ENCODE data around the gene PLOD1.

Gene PLOD1

GRCh38 chr1:11951901-11952300, 17.4 kb downstream of the PLOD1 start:
- no peak overlapping the region for H3K4me3 ChIP-seq (ENCODE audit: low read length)
- no peak for DNase-seq (ENCODE audit: low read depth)
- no peak for TF ChIP-seq CTCF (IDR thresholded peaks at IDR 0.05; ENCODE audit: insufficient read depth, low read depth, low read length, missing control alignments)

DNA sequence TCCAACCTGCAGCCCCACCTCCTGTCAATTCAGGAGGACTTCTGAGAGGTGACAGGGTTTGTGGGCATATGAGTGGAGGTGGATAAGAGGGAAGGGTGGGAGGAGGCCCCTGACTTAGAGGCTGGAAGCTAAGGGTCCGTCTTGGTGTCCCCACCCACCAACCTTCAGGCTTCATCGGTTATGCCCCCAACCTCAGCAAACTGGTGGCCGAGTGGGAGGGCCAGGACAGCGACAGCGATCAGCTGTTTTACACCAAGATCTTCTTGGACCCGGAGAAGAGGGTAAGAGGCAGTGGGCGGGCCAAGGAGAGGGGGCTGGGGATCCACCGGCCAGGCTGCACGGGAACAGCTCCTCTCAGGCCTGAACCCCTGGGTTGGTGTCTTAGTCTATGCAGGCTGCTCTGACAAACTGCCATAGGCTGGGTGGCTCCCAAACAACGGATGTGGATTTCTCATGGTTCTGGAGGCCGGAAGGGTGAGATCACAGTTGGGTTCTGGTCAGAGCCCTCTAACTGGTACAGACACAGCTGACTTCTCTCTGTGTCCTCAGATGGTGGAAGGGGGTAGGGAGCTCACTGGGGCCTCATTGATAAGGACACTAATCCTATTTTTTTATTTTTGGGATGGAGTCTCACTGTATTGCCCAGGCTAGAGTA, 18.1 kb downstream of the PLOD1 start:
- DNase-seq (ENCODE audit: low read depth): no peak
- no peak for TF ChIP-seq CTCF (IDR thresholded peaks at IDR 0.05; ENCODE audit: insufficient read depth, low read depth, low read length, missing control alignments)
- H3K4me3 ChIP-seq (ENCODE audit: low read length): no peak overlapping the region

- no peak for TF ChIP-seq CTCF (IDR thresholded peaks at IDR 0.05; ENCODE audit: insufficient read depth, low read depth, low read length, missing control alignments)
- no peak overlapping the region for H3K4me3 ChIP-seq (ENCODE audit: low read length)
- DNase-seq (ENCODE audit: low read depth): no peak
These were observed 20.7 kb downstream of the PLOD1 start for GRCh38 chr1:11955221-11955620.

GRCh38 chr1:11957398-11957797, 22.9 kb downstream of the PLOD1 start:
- DNase-seq (ENCODE audit: low read depth): no peak
- TF ChIP-seq CTCF (IDR thresholded peaks at IDR 0.05; ENCODE audit: insufficient read depth, low read depth, low read length, missing control alignments): no peak
- no peak overlapping the region for H3K4me3 ChIP-seq (ENCODE audit: low read length)

GRCh38 chr1:11957897-11958296, 23.4 kb downstream of the PLOD1 start:
- H3K4me3 ChIP-seq (ENCODE audit: low read length): no peak overlapping the region
- no peak for TF ChIP-seq CTCF (IDR thresholded peaks at IDR 0.05; ENCODE audit: insufficient read depth, low read depth, low read length, missing control alignments)
- DNase-seq (ENCODE audit: low read depth): no peak

- no peak overlapping the region for H3K4me3 ChIP-seq (ENCODE audit: low read length)
- TF ChIP-seq CTCF (IDR thresholded peaks at IDR 0.05; ENCODE audit: insufficient read depth, low read depth, low read length, missing control alignments): no peak
- no peak for DNase-seq (ENCODE audit: low read depth)
These were observed 25.8 kb downstream of the PLOD1 start for GRCh38 chr1:11960276-11960675.

DNA sequence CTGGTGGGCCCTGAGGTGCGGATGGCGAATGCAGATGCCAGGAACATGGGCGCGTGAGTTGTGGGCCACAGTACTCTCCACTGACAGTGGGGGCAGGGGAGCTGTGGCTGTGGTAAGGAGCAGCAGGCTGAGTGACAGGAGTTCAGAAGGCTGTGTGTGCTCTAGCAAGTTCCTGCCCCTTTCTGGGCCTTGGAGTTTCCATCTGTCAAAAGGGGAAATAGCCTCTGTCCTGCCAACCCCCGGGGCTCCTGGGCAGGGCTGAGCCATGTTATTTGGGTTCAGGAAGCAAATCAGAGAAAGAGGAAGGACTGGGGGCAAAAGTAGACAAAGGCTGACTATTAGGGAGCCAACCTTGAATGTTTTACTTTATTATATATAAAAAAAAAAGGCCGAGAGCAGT, 26.2 kb downstream of the PLOD1 start:
- DNase-seq (ENCODE audit: low read depth): no peak
- H3K4me3 ChIP-seq (ENCODE audit: low read length): no peak overlapping the region
- no peak for TF ChIP-seq CTCF (IDR thresholded peaks at IDR 0.05; ENCODE audit: insufficient read depth, low read depth, low read length, missing control alignments)

Data from epithelial cell of esophagus (primary cell).